Hepatocyte (in vitro differentiated cells): ENCODE data around the gene SNX19. TPM values are rescaled to one million over a fixed set of nuclear protein-coding genes. Genes with fewer than 3 reads are reported as not detected.

ENCODE experiments used
- DNase-seq: peaks from one replicate; pipeline ENCODE4 v3.0.0-alpha.2; 2016; ENCODE audit warnings: low spot score
- H2AFZ ChIP-seq: fragments of 200-600 bp; sonication (generic); 2 replicates; pipeline ENCODE4 v1.6.0; 2016; ENCODE audit warnings: antibody characterized with exemption, mild to moderate bottlenecking
- H3K27ac ChIP-seq: fragments of 200-600 bp; sonication (generic); 2 replicates; pipeline ENCODE4 v1.5.1; 2016; ENCODE audit warnings: mild to moderate bottlenecking
- H3K27me3 ChIP-seq: fragments of 200-600 bp; sonication (generic); 2 replicates; pipeline ENCODE4 v1.6.1; 2016
- H3K36me3 ChIP-seq: fragments of 200-600 bp; sonication (generic); replicated peaks from 2 replicates; pipeline ENCODE4 v1.5.1; 2016; ENCODE audit warnings: low read depth; ENCODE audit not compliant: insufficient read depth
- H3K4me1 ChIP-seq: fragments of 200-600 bp; sonication (generic); 2 replicates; pipeline ENCODE4 v1.5.1; 2016; ENCODE audit warnings: mild to moderate bottlenecking, moderate library complexity; ENCODE audit not compliant: insufficient read depth
- H3K4me2 ChIP-seq: fragments of 200-600 bp; sonication (generic); 2 replicates; pipeline ENCODE4 v1.6.0; 2016
- H3K4me3 ChIP-seq: fragments of 200-600 bp; sonication (generic); 2 replicates; pipeline ENCODE4 v1.5.1; 2016; ENCODE audit warnings: mild to moderate bottlenecking
- H3K79me2 ChIP-seq: fragments of 200-600 bp; sonication (generic); 2 replicates; pipeline ENCODE4 v1.6.0; 2017; ENCODE audit warnings: mild to moderate bottlenecking
- H3K9me2 ChIP-seq: fragments of 200-600 bp; sonication (generic); replicated peaks from 2 replicates; pipeline ENCODE4 v1.6.0; 2017; ENCODE audit warnings: mild to moderate bottlenecking; ENCODE audit not compliant: insufficient read depth
- H3K9me3 ChIP-seq: fragments of 200-600 bp; sonication (generic); 2 replicates; pipeline ENCODE4 v1.5.1; 2016; ENCODE audit warnings: low read depth, mild to moderate bottlenecking
- H4K20me1 ChIP-seq: fragments of 200-600 bp; sonication (generic); 2 replicates; pipeline ENCODE4 v1.6.0; 2016; ENCODE audit warnings: mild to moderate bottlenecking; ENCODE audit not compliant: insufficient read depth, poor library complexity, severe bottlenecking
- CTCF ChIP-seq: fragments of 200-600 bp; sonication (generic); IDR thresholded peaks from 2 replicates; pipeline ENCODE4 v1.5.1; 2016; ENCODE audit warnings: antibody characterized with exemption, mild to moderate bottlenecking; ENCODE audit not compliant: poor library complexity
- EZH2 ChIP-seq: fragments of 200-600 bp; sonication (generic); IDR thresholded peaks from 2 replicates; pipeline ENCODE4 v1.6.1; 2016; ENCODE audit warnings: antibody characterized with exemption, mild to moderate bottlenecking, borderline replicate concordance
- EZH2phosphoT487 ChIP-seq: fragments of 200-600 bp; sonication (generic); IDR thresholded peaks from one replicate; pipeline ENCODE4 v1.6.1; 2018; ENCODE audit warnings: antibody characterized with exemption, mild to moderate bottlenecking, low read depth, moderate library complexity; ENCODE audit not compliant: unreplicated experiment, severe bottlenecking
- WGBS: methylation state at CpG from one replicate; pipeline ENCODE4 v1.1.6; 2016; ENCODE audit warnings: low lambda C conversion rate; ENCODE audit errors: missing lambda C conversion rate; 5-methylcytosine and 5-hydroxymethylcytosine counted together
- polyA plus RNA-seq: library from polyadenylated mRNA; unstranded; fragments of >200 nt; fragmentation: Nextera tagmentation; extraction: Ambion mirVana; gene quantifications from 2 replicates; pipeline ENCODE4 v1.2.1, GENCODE V29; 2016
- total RNA-seq: library from RNA; depleted of rRNA; stranded (reverse); fragments of >200 nt; gene quantifications from 2 replicates; pipeline ENCODE4 v1.2.3, GENCODE V29; 2014

Gene SNX19
- total and polyA plus RNA-seq, 2 experiments from 2014 or later: 40.6 to 64.3 TPM

GRCh38 chr11:130837194-130837593, 79.1 kb downstream of the SNX19 start:
- no peak overlapping the region for H2AFZ ChIP-seq
- no peaks in the 10 kb centered on the region for H3K36me3 ChIP-seq
- H3K79me2 ChIP-seq: no peaks in the 10 kb centered on the region
- no peak overlapping the region for H3K4me3 ChIP-seq
- no peaks in the 10 kb centered on the region for H3K9me3 ChIP-seq
- H3K4me2 ChIP-seq: no peak overlapping the region
- H3K9me2 ChIP-seq: no peaks in the 10 kb centered on the region
- H4K20me1 ChIP-seq: no peaks in the 10 kb centered on the region
- no peak overlapping the region for H3K27ac ChIP-seq
- no peak for TF ChIP-seq EZH2phosphoT487
- peaks cover 2% of the 10 kb centered on the region for H3K27me3 ChIP-seq
- no peak for DNase-seq
- peaks cover 33% of the 10 kb centered on the region for H3K4me1 ChIP-seq

- H3K27ac ChIP-seq: no peak overlapping the region
- H3K9me2 ChIP-seq: no peaks in the 10 kb centered on the region
- no peak overlapping the region for H3K4me3 ChIP-seq
- no peaks in the 10 kb centered on the region for H3K9me3 ChIP-seq
- TF ChIP-seq EZH2phosphoT487 (no peak), EZH2 (no peak), CTCF (no peak)
- peaks cover 2% of the 10 kb centered on the region for H3K27me3 ChIP-seq
- DNase-seq: no peak
- no peaks in the 10 kb centered on the region for H4K20me1 ChIP-seq
- no peak overlapping the region for H2AFZ ChIP-seq
- H3K4me2 ChIP-seq: no peak overlapping the region
- no peaks in the 10 kb centered on the region for H3K79me2 ChIP-seq
- no peaks in the 10 kb centered on the region for H3K36me3 ChIP-seq
- peaks cover 29% of the 10 kb centered on the region for H3K4me1 ChIP-seq
These were observed 81.4 kb downstream of the SNX19 start for GRCh38 chr11:130834886-130835285.

- Histone ChIP-seq H4K20me1 (no peaks in the 10 kb centered on the region), H3K4me2 (no peak overlapping the region), H2AFZ (no peak overlapping the region), H3K4me3 (no peak overlapping the region), H3K4me1 (peaks cover 27% of the 10 kb centered on the region), H3K27me3 (peaks cover 2% of the 10 kb centered on the region), H3K9me3 (no peaks in the 10 kb centered on the region), H3K36me3 (no peaks in the 10 kb centered on the region), H3K27ac (peak overlapping the region; percentile 55), H3K79me2 (no peaks in the 10 kb centered on the region), H3K9me2 (no peaks in the 10 kb centered on the region)
- WGBS: 86% methylated on average over 9 of the region's 9 CpGs
- TF ChIP-seq EZH2: no peak
- DNase-seq: no peak
These were observed 83.5 kb downstream of the SNX19 start for GRCh38 chr11:130832566-130833425.

GRCh38 chr11:130831976-130832375, 84.3 kb downstream of the SNX19 start:
- Histone ChIP-seq H3K9me2 (no peaks in the 10 kb centered on the region), H4K20me1 (no peaks in the 10 kb centered on the region), H3K4me1 (peaks cover 35% of the 10 kb centered on the region), H3K4me2 (no peak overlapping the region), H3K36me3 (no peaks in the 10 kb centered on the region), H2AFZ (no peak overlapping the region), H3K79me2 (no peaks in the 10 kb centered on the region), H3K27ac (peak overlapping the region; percentile 55), H3K27me3 (peaks cover 2% of the 10 kb centered on the region), H3K9me3 (no peaks in the 10 kb centered on the region), H3K4me3 (no peak overlapping the region)
- WGBS: 79% methylated on average over 9 of the region's 9 CpGs
- no peak for TF ChIP-seq EZH2phosphoT487
- TF ChIP-seq CTCF: no peak
- TF ChIP-seq EZH2: no peak
- no peak for DNase-seq
